Measurements from ENCODE around the gene FGFR3.

FGFR3 gene

GRCh38 chr4:1826531-1827350 lies 33.6 kb downstream of the FGFR3 start:
- no peak for TF ChIP-seq CTCF (conservative IDR thresholded peaks at IDR 0.05)

GRCh38 chr4:1830234-1830633 lies 37.1 kb downstream of the FGFR3 start:
- no peak overlapping the region for H3K27ac ChIP-seq
- no peak for TF ChIP-seq CTCF (conservative IDR thresholded peaks at IDR 0.05)

More at GRCh38 chr4:1826531-1827350, 33.6 kb downstream of the FGFR3 start:
- no peak overlapping the region for H3K27ac ChIP-seq

- TF ChIP-seq CTCF (conservative IDR thresholded peaks at IDR 0.05) = no peak
- H3K27ac ChIP-seq = no peak overlapping the region
These were observed 37.6 kb downstream of the FGFR3 start for GRCh38 chr4:1830642-1831228.

- no peak for TF ChIP-seq CTCF (conservative IDR thresholded peaks at IDR 0.05)
- H3K27ac ChIP-seq = no peak overlapping the region
These were observed 38.2 kb downstream of the FGFR3 start for GRCh38 chr4:1831331-1831730.

GRCh38 chr4:1832690-1833089 lies 39.6 kb downstream of the FGFR3 start:
- no peak for TF ChIP-seq CTCF (conservative IDR thresholded peaks at IDR 0.05)
- H3K27ac ChIP-seq = no peak overlapping the region

- no peak for TF ChIP-seq CTCF (conservative IDR thresholded peaks at IDR 0.05)
- no peak overlapping the region for H3K27ac ChIP-seq
These were observed 40.4 kb downstream of the FGFR3 start for GRCh38 chr4:1833307-1834046.

All from VCaP (cell line).